HCT116 (cell line): Measurements from ENCODE around the gene PPM1A. TPM values are rescaled to one million over a fixed set of nuclear protein-coding genes. Genes with fewer than 3 reads are reported as not detected.

Experiments
- ATAC-seq: fragments of 200-7000 bp; cut with Tn5 transposase; 2 replicates; pipeline ENCODE4 v1.9.1; 2020; ENCODE audit warnings: mild to moderate bottlenecking, moderate library complexity
- BruUV-seq: library from RNA; stranded (reverse); fragments of 400-500 nt; replicated peaks from 2 replicates; lab custom pipeline; 2021; lab: Mats Ljungman, UMichigan
- CTCF ChIA-PET: fragments of 300-600 bp; sonication (Branson Sonifier 250); formaldehyde crosslinking; loops from one replicate; lab custom pipeline; 2021; ENCODE audit warnings: antibody characterized with exemption; lab: Charles Lee
- POLR2A ChIA-PET: fragments of 300-600, 350-600 bp; sonication (Branson Sonifier 250); formaldehyde crosslinking; loops from one replicate; lab custom pipeline; 2021; ENCODE audit warnings: antibody characterized with exemption; lab: Charles Lee
- RAD21 ChIA-PET, 2 experiments: fragments of 300-600 bp; sonication (Branson Sonifier 250); formaldehyde crosslinking; loops; one replicate each; lab custom pipeline; 2023; ENCODE audit warnings: low total read pairs in 2 of 2; ENCODE audit not compliant: uncharacterized antibody in 2 of 2, unreplicated experiment in 2 of 2, low non-redundant PET in 1 of 2; lab: Charles Lee
- DNase-seq: peaks from one replicate; pipeline ENCODE4 v3.0.0-alpha.2; 2010; ENCODE audit warnings: low read depth, low spot score
- H2AFZ ChIP-seq: fragments of 200-600 bp; shearing (Covaris generic), sonication (generic); 2 replicates; pipeline ENCODE4 v1.6.1; 2017; ENCODE audit warnings: low read depth, mixed run types, mixed read lengths, antibody characterized with exemption, low read length; ENCODE audit not compliant: poor library complexity, severe bottlenecking
- H3K27ac ChIP-seq: 2 replicates; pipeline ENCODE4 v1.5.1; 2012; ENCODE audit warnings: low read depth, low read length
- H3K27me3 ChIP-seq: fragments of 200-600 bp; sonication (generic); 2 replicates; pipeline ENCODE4 v1.6.1; 2016; ENCODE audit warnings: mixed run types, low read length, mixed read lengths; ENCODE audit not compliant: insufficient read depth
- H3K36me3 ChIP-seq, 2 experiments: fragments of 200-500 bp in 1 of 2; fragments of 200-600 bp in 1 of 2; sonication (Bioruptor generic) in 1 of 2; sonication (generic) in 1 of 2; 2 replicates each; pipeline versions ENCODE4 v1.5.1 to v1.6.1; 2014 to 2016; ENCODE audit warnings: low read length in 2 of 2, inconsistent platforms in 1 of 2, mixed read lengths in 1 of 2, mixed run types in 1 of 2; ENCODE audit not compliant: insufficient read depth in 2 of 2, control insufficient read depth in 1 of 2
- H3K4me1 ChIP-seq, 2 experiments: fragments of 200-600 bp in 1 of 2; sonication (generic) in 1 of 2; 2 replicates each; pipeline versions ENCODE4 v1.5.1 to v1.6.1; 2012 to 2017; ENCODE audit warnings: low read length in 2 of 2, inconsistent platforms in 1 of 2, mild to moderate bottlenecking in 1 of 2, mixed read lengths in 1 of 2, mixed run types in 1 of 2, moderate library complexity in 1 of 2; ENCODE audit not compliant: insufficient read depth in 2 of 2, control insufficient read depth in 1 of 2
- H3K4me2 ChIP-seq: fragments of 200-600 bp; sonication (generic); 2 replicates; pipeline ENCODE4 v1.6.1; 2017; ENCODE audit warnings: mixed run types, low read length, mixed read lengths
- H3K4me3 ChIP-seq, 2 experiments: fragments of 200-600 bp in 1 of 2; sonication (generic) in 1 of 2; replicated peaks in 1 of 2; 2 replicates each; pipeline ENCODE4 v1.5.1; 2011 to 2016; ENCODE audit warnings: low read length in 2 of 2, control low read depth in 1 of 2, low read depth in 1 of 2, mild to moderate bottlenecking in 1 of 2, mixed read lengths in 1 of 2, mixed run types in 1 of 2
- H3K79me2 ChIP-seq: fragments of 200-600 bp; sonication (generic); 2 replicates; pipeline ENCODE4 v1.6.1; 2017; ENCODE audit warnings: mild to moderate bottlenecking, mixed run types, low read length, moderate library complexity, mixed read lengths; ENCODE audit not compliant: insufficient read depth
- H3K9ac ChIP-seq: fragments of 200-600 bp; sonication (generic); 2 replicates; pipeline ENCODE4 v1.6.1; 2016; ENCODE audit warnings: low read length, mixed read lengths
- H3K9me2 ChIP-seq: fragments of 200-600 bp; sonication (generic), shearing (Covaris generic); 2 replicates; pipeline ENCODE4 v1.6.1; 2017; ENCODE audit warnings: mixed run types, mild to moderate bottlenecking, moderate library complexity; ENCODE audit not compliant: insufficient read depth
- H3K9me3 ChIP-seq, 2 experiments: fragments of 200-500 bp in 1 of 2; fragments of 200-600 bp in 1 of 2; sonication (Bioruptor generic) in 1 of 2; sonication (generic) in 1 of 2; 2 replicates each; pipeline ENCODE4 v1.6.1; 2014 to 2017; ENCODE audit warnings: low read length in 2 of 2, mixed read lengths in 2 of 2, inconsistent platforms in 1 of 2, low read depth in 1 of 2, mild to moderate bottlenecking in 1 of 2, mixed run types in 1 of 2, moderate library complexity in 1 of 2; ENCODE audit not compliant: control insufficient read depth in 1 of 2, insufficient read depth in 1 of 2
- H4K20me1 ChIP-seq: fragments of 200-600 bp; sonication (generic), shearing (Covaris generic); 2 replicates; pipeline ENCODE4 v1.6.1; 2017; ENCODE audit warnings: mixed run types, mild to moderate bottlenecking, moderate library complexity; ENCODE audit not compliant: insufficient read depth
- ATF3 ChIP-seq: IDR thresholded peaks from 2 replicates; pipeline ENCODE4 v1.6.1; 2012
- CBX3 ChIP-seq: IDR thresholded peaks from 2 replicates; pipeline ENCODE4 v1.6.1; 2012; ENCODE audit warnings: low read depth
- EGR1 ChIP-seq: IDR thresholded peaks from 2 replicates; pipeline ENCODE4 v1.6.1; 2012; ENCODE audit warnings: low read depth
- ELF1 ChIP-seq: IDR thresholded peaks from 2 replicates; pipeline ENCODE4 v1.6.1; 2012; ENCODE audit warnings: low read depth, borderline replicate concordance
- EZH2 ChIP-seq: fragments of 200-600 bp; sonication (generic); IDR thresholded peaks from 2 replicates; pipeline ENCODE4 v1.6.1; 2017; ENCODE audit warnings: antibody characterized with exemption, mixed run types
- EZH2phosphoT487 ChIP-seq: fragments of 200-600 bp; IDR thresholded peaks from 2 replicates; pipeline ENCODE4 v1.6.1; 2018; ENCODE audit warnings: antibody characterized with exemption, borderline replicate concordance
- FOSL1 ChIP-seq: IDR thresholded peaks from 2 replicates; pipeline ENCODE4 v1.6.1; 2012; ENCODE audit warnings: low read depth
- POLR2A ChIP-seq: IDR thresholded peaks from 2 replicates; pipeline ENCODE4 v1.7.0; 2011; ENCODE audit warnings: borderline replicate concordance; ENCODE audit not compliant: insufficient read depth, insufficient read length; ENCODE audit errors: extremely low read depth
- RAD21 ChIP-seq: IDR thresholded peaks from 2 replicates; pipeline ENCODE4 v1.6.1; 2012; ENCODE audit warnings: low read depth, mild to moderate bottlenecking
- SIN3A ChIP-seq: IDR thresholded peaks from 2 replicates; pipeline ENCODE4 v1.6.1; 2012; ENCODE audit warnings: low read depth
- SP1 ChIP-seq: IDR thresholded peaks from 2 replicates; pipeline ENCODE4 v1.6.1; 2012; ENCODE audit warnings: low read depth
- SRF ChIP-seq: IDR thresholded peaks from 2 replicates; pipeline ENCODE4 v1.6.1; 2012; ENCODE audit warnings: low read depth
- TCF7L2 ChIP-seq: IDR thresholded peaks from 2 replicates; pipeline ENCODE4 v1.7.0; 2011; ENCODE audit warnings: borderline replicate concordance, inconsistent platforms; ENCODE audit not compliant: insufficient read depth, insufficient read length; ENCODE audit errors: extremely low read depth
- ZBTB33 ChIP-seq: IDR thresholded peaks from 2 replicates; pipeline ENCODE4 v1.6.1; 2011; ENCODE audit warnings: mild to moderate bottlenecking, low read length, moderate library complexity; ENCODE audit not compliant: insufficient replicate concordance; ENCODE audit errors: extremely low read depth
- ZNF274 ChIP-seq: fragments of 200-500 bp; sonication (Bioruptor generic); IDR thresholded peaks from 2 replicates; pipeline ENCODE4 v1.6.1; 2014; ENCODE audit warnings: mild to moderate bottlenecking, low read depth, low read length, inconsistent platforms
- intact Hi-C: fragments of 100-400 bp; cut with micrococcal nuclease; formaldehyde crosslinking; loops from 2 replicates; pipeline ENCODE4 v1.10.0; 2022
- total RNA-seq: library from RNA; stranded (reverse); gene quantifications from one replicate; pipeline ENCODE4 v1.2.1, GENCODE V29; 2021; ENCODE audit not compliant: unreplicated experiment

The PPM1A gene
- total RNA-seq, 1 experiment from 2014 or later, result 32.8 TPM

DNA sequence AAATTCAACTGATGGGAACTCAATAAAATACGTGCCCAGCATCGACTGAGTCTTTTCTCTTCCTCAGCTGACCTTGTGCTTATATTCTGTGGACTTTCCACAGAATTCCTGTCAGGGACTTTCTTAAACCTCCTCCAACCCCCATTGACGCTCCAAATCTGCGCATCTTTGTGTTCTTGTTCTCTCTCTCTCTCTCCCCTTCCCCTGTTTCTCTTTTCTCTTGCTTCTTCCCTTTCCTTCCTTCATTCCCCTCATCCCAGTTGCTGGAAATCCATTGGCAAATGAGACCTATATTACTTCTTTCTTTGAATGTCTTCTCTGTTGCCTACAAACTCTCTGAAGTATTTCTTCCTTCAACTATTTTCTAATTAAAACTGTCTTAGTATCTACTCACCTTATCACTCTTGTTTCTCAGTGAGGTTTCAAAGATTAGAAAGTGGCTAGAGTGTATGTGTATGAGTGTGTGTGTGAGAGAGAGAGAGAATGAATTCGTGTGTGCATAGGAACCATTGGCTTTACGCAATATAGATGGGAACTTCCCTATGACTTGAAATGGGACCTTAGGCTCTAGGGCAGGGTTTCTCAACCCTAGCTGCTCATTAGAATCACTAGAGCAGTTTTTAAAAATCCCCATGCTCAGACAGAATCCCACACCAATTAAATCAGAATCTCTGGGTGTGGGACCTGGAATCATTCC, 42.0 kb upstream of the PPM1A start:
- intact Hi-C loops, result no loop called here
- Histone ChIP-seq H3K27ac (no peak overlapping the region), H2AFZ (no peak overlapping the region), H3K36me3 (no peaks in the 10 kb centered on the region), H3K9ac (no peak overlapping the region), H3K4me3 (no peak overlapping the region), H3K9me2 (no peaks in the 10 kb centered on the region), H3K4me2 (no peak overlapping the region), H3K27me3 (no peaks in the 10 kb centered on the region), H3K9me3 (no peaks in the 10 kb centered on the region), H3K4me1 (no peaks in the 10 kb centered on the region), H3K79me2 (no peaks in the 10 kb centered on the region), H4K20me1 (no peaks in the 10 kb centered on the region)
- RAD21 ChIA-PET, result no interaction called here
- no TSS peak for BruUV-seq
- CTCF ChIA-PET, result no interaction called here
- DNase-seq (no peak), ATAC-seq (no peak)
- POLR2A ChIA-PET, result no interaction called here
- TF ChIP-seq EZH2phosphoT487 (no peak), EGR1 (no peak), POLR2A (no peak)

DNA sequence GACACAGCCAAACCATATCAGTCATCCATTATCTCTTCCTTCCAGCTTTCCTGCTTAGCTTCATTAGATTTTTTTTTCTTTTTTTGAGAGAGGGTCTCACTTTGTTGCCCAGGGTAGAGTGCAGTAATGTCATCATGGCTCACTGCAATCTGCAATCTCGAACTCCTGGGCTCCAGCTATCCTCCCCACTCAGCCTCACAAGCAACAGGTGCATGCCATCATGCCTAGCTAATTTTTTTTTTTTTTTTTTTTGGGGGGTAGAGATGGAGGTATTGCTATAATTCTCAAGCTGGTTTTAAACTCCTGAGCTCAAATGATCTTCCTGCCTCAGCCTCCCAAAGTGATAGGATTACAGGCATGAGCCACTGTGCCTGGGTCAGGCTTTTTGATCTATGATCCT, 38.3 kb upstream of the PPM1A start:
- Histone ChIP-seq H3K4me2 (no peak overlapping the region), H3K79me2 (no peaks in the 10 kb centered on the region), H3K4me1 (no peaks in the 10 kb centered on the region), H3K9me3 (no peaks in the 10 kb centered on the region), H3K4me3 (no peak overlapping the region), H3K27me3 (no peaks in the 10 kb centered on the region), H2AFZ (no peak overlapping the region), H3K36me3 (no peaks in the 10 kb centered on the region), H4K20me1 (no peaks in the 10 kb centered on the region), H3K27ac (no peak overlapping the region), H3K9me2 (no peaks in the 10 kb centered on the region), H3K9ac (no peak overlapping the region)
- ChIA-PET RAD21 (no interaction called here), POLR2A (no interaction called here), CTCF (no interaction called here)
- ATAC-seq, result no peak
- no TSS peak for BruUV-seq
- intact Hi-C loops, result no loop called here
- no peak for DNase-seq
- no peak for TF ChIP-seq CBX3
- TF ChIP-seq EZH2, result no peak
- TF ChIP-seq SRF, result no peak
- TF ChIP-seq TCF7L2, result no peak
- TF ChIP-seq POLR2A, result no peak
- no peak for TF ChIP-seq RAD21
- TF ChIP-seq SP1, result no peak
- TF ChIP-seq FOSL1, result no peak
- no peak for TF ChIP-seq EZH2phosphoT487
- no peak for TF ChIP-seq ZNF274
- no peak for TF ChIP-seq ELF1
- TF ChIP-seq ATF3, result no peak
- TF ChIP-seq ZBTB33, result no peak
- no peak for TF ChIP-seq SIN3A
